GM12892 (cell line): ENCODE data around the gene NTN1.

Experiments used
- POLR2A ChIP-seq: IDR thresholded peaks from 2 replicates; pipeline ENCODE4 v1.6.1; 2011; ENCODE audit warnings: low read depth, low read length, control low read depth
- POLR2AphosphoS5 ChIP-seq: IDR thresholded peaks from 2 replicates; pipeline ENCODE4 v1.6.1; 2011; ENCODE audit warnings: low read depth, low read length, control low read depth
- TAF1 ChIP-seq: IDR thresholded peaks from 2 replicates; pipeline ENCODE4 v1.6.1; 2011; ENCODE audit warnings: low read depth, mild to moderate bottlenecking, control low read depth, low read length, borderline replicate concordance

DNA sequence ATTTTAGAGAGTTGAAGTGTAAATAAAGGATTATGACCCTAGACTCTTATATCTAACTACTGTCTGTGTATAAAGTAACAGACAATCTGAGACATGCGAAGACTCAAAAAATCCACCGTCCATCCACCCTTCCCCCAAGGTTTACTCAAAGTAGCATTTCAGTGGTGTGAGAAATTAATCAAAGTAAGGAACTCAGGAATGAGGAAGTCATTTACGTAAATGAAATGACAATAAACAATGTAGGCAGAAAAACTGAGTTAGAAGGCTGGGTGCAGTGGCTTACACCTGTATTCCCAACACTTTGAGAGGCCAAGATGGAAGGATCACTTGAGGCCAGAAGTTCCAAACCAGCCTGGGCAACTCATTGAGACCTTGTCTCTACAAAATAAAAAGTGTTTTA lies 19.8 kb upstream of the NTN1 start:
- TF ChIP-seq POLR2A (no peak), POLR2AphosphoS5 (no peak), TAF1 (no peak)
